ENCODE results near the gene COA3.

The COA3 gene, protein sequence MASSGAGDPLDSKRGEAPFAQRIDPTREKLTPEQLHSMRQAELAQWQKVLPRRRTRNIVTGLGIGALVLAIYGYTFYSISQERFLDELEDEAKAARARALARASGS

DNA sequence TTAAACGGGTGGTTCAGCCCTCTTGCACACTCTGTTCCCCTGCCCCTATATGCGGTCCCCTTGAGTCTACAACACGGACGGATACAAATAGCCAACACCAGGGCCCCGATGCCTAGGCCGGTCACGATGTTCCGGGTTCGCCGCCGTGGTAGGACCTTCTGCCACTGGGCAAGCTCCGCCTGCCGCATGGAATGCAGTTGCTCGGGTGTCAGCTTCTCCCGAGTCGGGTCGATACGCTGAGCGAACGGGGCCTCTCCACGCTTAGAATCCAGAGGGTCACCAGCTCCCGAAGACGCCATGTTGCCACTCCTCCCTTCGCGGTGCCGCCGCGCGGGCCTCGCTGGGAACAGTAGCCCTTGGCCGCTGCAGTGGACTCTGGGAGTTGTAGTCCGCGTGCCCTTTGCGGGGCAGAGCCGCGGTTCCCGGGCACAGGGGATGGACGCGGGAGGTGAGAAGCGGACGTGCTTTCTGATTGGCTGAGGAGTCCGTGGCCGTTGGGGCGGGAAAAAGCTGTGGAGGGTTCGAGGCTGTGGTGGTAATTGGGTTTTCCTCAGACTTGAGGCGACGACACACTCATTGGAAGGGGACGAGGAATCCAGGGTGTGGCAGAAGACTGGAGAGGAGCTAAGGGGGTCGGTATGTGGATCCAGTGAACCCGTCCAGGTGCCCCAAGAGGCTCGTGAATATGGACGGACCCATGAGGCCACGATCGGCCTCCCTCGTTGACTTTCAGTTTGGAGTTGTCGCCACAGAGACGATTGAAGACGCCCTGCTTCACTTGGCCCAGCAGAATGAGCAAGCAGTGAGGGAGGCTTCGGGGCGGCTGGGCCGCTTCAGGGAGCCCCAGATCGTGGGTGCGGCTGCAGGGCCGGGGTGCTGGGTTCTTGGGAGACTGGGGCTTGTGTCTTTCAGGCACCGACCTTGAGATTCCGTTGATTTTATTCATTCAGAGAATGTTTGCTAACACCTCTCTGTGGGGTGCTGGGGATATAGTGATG lies at the start of gene COA3, which contains the start of gene CNTD1:
COA3 (minus strand) TSS at position 322 of the 998 bp plus-strand sequence; CDS start at position 299, 23 bp downstream.
CNTD1 (plus strand) TSS at position 479 of the 998 bp plus-strand sequence; CDS start at position 686, 207 bp downstream.
- peak; percentile 56 for DNase-seq (ENCODE audit: extremely low read depth, low read depth)
- H3K4me3 ChIP-seq (replicated peaks; ENCODE audit: low read depth, low read length), result peak within 1 kb of the TSS; percentile 59
- TF ChIP-seq, protein P1, sequence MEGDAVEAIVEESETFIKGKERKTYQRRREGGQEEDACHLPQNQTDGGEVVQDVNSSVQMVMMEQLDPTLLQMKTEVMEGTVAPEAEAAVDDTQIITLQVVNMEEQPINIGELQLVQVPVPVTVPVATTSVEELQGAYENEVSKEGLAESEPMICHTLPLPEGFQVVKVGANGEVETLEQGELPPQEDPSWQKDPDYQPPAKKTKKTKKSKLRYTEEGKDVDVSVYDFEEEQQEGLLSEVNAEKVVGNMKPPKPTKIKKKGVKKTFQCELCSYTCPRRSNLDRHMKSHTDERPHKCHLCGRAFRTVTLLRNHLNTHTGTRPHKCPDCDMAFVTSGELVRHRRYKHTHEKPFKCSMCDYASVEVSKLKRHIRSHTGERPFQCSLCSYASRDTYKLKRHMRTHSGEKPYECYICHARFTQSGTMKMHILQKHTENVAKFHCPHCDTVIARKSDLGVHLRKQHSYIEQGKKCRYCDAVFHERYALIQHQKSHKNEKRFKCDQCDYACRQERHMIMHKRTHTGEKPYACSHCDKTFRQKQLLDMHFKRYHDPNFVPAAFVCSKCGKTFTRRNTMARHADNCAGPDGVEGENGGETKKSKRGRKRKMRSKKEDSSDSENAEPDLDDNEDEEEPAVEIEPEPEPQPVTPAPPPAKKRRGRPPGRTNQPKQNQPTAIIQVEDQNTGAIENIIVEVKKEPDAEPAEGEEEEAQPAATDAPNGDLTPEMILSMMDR (IDR thresholded peaks at IDR 0.05; ENCODE audit: low read depth, low read length, missing control alignments), result no peak

DNA sequence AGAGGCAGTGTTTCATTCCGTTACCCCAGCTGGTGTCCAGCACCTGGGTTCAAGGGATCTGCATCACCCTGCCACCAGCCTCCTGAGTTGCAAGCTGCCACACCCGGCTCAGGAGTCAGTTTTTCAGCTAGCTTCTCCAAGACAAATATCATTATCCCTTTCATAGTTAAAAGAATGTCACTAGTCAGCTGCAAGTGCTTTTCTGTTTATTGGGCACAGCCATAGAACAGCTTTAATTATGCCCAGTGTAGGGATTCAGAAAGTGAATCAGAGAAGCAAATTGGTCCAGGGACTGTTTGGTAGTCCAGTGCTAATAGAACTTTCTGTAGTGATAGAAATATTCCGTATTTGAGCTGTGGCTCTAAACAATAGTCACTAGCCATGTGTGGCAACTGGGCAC lies 49.6 kb upstream of the COA3 start:
- DNase-seq (ENCODE audit: extremely low read depth, low read depth), result no peak
- H3K4me3 ChIP-seq (replicated peaks; ENCODE audit: low read depth, low read length), result no peak overlapping the region
- TF ChIP-seq, protein P1 (IDR thresholded peaks at IDR 0.05; ENCODE audit: low read depth, low read length, missing control alignments), result no peak

DNA sequence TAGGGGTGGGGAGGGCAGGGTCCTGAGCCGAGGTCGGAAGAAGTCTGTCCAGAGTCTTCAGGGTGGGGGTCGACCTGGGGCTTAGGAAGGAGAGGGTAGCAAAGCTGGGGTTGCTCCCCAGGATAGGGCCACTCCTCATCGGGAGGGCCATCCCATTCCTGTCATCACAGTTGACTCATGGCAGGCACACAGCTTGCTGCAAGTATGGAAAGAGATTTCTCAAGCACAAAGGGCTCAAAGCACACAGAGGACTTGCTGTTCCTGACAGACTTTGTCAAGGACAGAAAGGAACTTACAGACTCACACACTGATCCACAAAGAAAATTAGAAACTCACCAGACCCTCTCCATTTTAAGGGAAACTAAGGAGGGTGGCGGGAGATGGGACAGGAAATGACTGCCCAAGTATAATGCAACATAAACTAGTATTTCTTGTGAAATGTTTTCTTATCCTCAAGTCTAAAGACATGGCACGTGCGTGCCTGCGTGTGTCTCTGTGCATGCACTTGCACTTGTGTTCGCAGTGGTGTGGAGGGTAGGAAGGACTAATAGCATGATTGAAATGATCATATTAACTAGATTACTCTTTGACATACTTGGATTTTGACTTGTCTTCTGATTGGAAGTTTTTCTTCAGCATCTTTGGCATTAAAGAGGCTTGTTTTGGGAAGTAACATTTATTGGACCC lies 48.2 kb upstream of the COA3 start:
- no peak for DNase-seq (ENCODE audit: extremely low read depth, low read depth)
- TF ChIP-seq, protein P1 (IDR thresholded peaks at IDR 0.05; ENCODE audit: low read depth, low read length, missing control alignments), result no peak
- H3K4me3 ChIP-seq (replicated peaks; ENCODE audit: low read depth, low read length), result no peak overlapping the region

DNA sequence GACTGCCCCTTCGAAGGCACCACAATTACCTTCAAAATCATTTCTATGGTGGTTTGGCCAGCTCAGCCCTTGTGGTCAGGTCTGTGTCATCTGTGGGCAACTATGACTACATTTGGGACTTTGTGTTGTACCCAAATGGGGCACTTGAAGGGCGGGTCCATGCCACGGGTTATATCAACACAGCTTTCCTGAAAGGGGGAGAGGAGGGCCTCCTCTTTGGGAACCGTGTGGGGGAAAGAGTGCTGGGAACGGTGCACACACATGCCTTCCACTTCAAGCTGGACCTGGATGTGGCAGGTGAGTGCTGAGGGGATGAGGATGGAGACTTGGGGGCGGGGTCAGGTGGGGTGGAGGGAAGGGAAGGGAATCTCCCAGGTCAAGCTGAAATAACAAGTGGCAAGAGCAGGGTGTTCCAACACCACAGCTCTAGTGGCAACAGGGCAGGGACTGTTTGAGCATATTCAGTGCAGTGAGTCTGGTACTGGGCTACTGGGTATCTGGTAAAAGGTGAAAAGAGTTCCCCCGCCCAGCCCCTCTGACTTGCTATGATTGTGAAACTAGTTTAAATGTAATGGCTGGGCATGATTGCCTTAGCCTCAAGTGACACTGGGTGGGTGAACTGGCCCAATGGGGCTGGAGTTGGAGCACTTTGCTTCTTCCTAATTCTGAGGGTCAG lies 47.6 kb upstream of the COA3 start:
- H3K4me3 ChIP-seq (replicated peaks; ENCODE audit: low read depth, low read length), result no peak overlapping the region
- TF ChIP-seq, protein P1 (IDR thresholded peaks at IDR 0.05; ENCODE audit: low read depth, low read length, missing control alignments), result no peak
- DNase-seq (ENCODE audit: extremely low read depth, low read depth), result no peak

DNA sequence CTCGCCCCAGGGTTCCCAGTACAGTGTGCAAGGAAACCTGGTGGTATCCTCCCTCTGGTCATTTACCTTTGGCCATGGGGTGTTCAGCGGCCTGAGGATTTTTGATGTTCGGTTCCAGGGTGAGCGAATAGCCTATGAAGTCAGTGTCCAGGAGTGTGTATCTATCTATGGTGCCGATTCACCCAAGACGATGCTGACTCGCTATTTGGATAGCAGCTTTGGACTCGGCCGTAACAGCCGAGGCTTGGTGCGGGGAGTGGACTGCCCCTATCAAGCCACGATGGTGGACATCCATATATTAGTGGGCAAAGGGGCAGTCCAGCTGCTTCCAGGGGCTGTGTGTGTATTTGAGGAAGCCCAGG lies 47.0 kb upstream of the COA3 start:
- no peak for DNase-seq (ENCODE audit: extremely low read depth, low read depth)
- TF ChIP-seq, protein P1 (IDR thresholded peaks at IDR 0.05; ENCODE audit: low read depth, low read length, missing control alignments), result no peak
- no peak overlapping the region for H3K4me3 ChIP-seq (replicated peaks; ENCODE audit: low read depth, low read length)

Data from HFF-Myc (cell line).